Uterus (tissue), 4 donors: ENCODE measurements around the gene DAPK2. TPM values are rescaled to one million over a fixed set of nuclear protein-coding genes. Genes with fewer than 3 reads are reported as not detected.

Experiments used
- DNase-seq, 2 donors: peaks; one replicate each; pipeline ENCODE4 v3.0.0-alpha.2; 2019 to 2020
- H3K27ac ChIP-seq, 2 donors: fragments of 200-600 bp; sonication (generic); 1 replicate in 1 of 2; 2 replicates in 1 of 2; pipeline ENCODE4 v1.5.1; 2016 to 2018
- H3K27me3 ChIP-seq, 2 donors: fragments of 200-600 bp; sonication (generic); one replicate each; pipeline ENCODE4 v1.5.1; 2018 to 2019; ENCODE audit warnings: control low read depth in 1 of 2
- H3K36me3 ChIP-seq, 2 donors: fragments of 200-600 bp; sonication (generic); one replicate each; pipeline ENCODE4 v1.5.1; 2019; ENCODE audit warnings: control low read depth in 1 of 2
- H3K4me1 ChIP-seq, 2 donors: fragments of 200-600 bp; sonication (generic); one replicate each; pipeline ENCODE4 v1.5.1; 2018 to 2019; ENCODE audit warnings: control low read depth in 1 of 2
- H3K4me3 ChIP-seq, 2 donors: fragments of 200-600 bp; sonication (generic); 1 replicate in 1 of 2; 2 replicates in 1 of 2; pipeline ENCODE4 v1.5.1; 2018 to 2019; ENCODE audit warnings: mild to moderate bottlenecking in 1 of 2
- H3K9me3 ChIP-seq, 2 donors: fragments of 200-600 bp; sonication (generic); one replicate each; pipeline ENCODE4 v1.5.1; 2019; ENCODE audit warnings: control low read depth in 1 of 2
- POLR2A ChIP-seq, 2 donors: fragments of 450-650 bp; IDR thresholded peaks; one replicate each; pipeline ENCODE4 v1.6.1; 2016; ENCODE audit warnings: antibody characterized with exemption in 2 of 2, mild to moderate bottlenecking in 1 of 2, moderate library complexity in 1 of 2
- intact Hi-C: fragments of 100-400 bp; cut with DNase I; formaldehyde crosslinking; loops from one replicate; pipeline ENCODE4 v1.15.1; 2023; ENCODE audit warnings: low total_unique reads
- total RNA-seq, 4 donors: library from RNA; depleted of rRNA in 3 of 4; stranded (reverse); fragments of >200 nt in 3 of 4; gene quantifications; one replicate each; pipeline versions ENCODE4 v1.1.0 to v1.2.4, GENCODE V29; 2014 to 2023
- TF ChIP-seq, protein P1 (sequence below), 4 experiments: fragments of 200-600 bp in 2 of 4; fragments of 450-650 bp in 2 of 4; sonication (generic) in 2 of 4; IDR thresholded peaks; one replicate each; pipeline ENCODE4 v1.5.1; 2016 to 2019; ENCODE audit warnings: antibody characterized with exemption in 4 of 4, mild to moderate bottlenecking in 2 of 4, moderate library complexity in 1 of 4
- donor health status: DM: yes; HTN: yes; CAD: no.

The DAPK2 gene
- total RNA-seq, 4 donors from 2014 or later = 0.88 to 5.3 (median 1.4) TPM

DNA sequence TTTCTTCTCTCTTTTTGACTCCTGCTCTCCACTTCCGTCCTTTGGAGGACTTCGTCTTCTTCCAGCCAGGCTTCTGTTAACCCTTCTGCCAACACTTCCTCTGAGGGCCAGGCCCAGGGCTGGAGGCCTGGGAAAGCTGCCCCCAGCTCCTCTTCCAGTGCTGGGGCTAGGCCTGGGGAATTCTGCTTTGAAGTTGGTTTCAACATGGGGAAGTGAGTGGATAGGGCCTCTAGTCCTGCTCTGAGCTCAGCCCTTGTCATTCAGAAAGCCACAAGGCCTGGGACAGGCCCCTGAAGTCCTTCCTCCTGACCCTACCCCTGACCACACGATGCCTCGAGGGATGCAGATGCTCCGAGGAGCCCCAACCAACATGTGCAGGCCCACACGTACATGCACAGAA lies 158.7 kb downstream of the DAPK2 start:
- no peak for TF ChIP-seq POLR2A (IDR thresholded peaks at IDR 0.05)
- TF ChIP-seq, protein P1, sequence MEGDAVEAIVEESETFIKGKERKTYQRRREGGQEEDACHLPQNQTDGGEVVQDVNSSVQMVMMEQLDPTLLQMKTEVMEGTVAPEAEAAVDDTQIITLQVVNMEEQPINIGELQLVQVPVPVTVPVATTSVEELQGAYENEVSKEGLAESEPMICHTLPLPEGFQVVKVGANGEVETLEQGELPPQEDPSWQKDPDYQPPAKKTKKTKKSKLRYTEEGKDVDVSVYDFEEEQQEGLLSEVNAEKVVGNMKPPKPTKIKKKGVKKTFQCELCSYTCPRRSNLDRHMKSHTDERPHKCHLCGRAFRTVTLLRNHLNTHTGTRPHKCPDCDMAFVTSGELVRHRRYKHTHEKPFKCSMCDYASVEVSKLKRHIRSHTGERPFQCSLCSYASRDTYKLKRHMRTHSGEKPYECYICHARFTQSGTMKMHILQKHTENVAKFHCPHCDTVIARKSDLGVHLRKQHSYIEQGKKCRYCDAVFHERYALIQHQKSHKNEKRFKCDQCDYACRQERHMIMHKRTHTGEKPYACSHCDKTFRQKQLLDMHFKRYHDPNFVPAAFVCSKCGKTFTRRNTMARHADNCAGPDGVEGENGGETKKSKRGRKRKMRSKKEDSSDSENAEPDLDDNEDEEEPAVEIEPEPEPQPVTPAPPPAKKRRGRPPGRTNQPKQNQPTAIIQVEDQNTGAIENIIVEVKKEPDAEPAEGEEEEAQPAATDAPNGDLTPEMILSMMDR (IDR thresholded peaks at IDR 0.05) = no peak
- intact Hi-C loops = no loop called here
- Histone ChIP-seq H3K27me3 (no peaks in the 10 kb centered on the region), H3K4me1 (no peaks in the 10 kb centered on the region), H3K27ac (no peak overlapping the region), H3K36me3 (no peaks in the 10 kb centered on the region), H3K4me3 (no peak overlapping the region), H3K9me3 (no peaks in the 10 kb centered on the region)
- DNase-seq = no peak

DNA sequence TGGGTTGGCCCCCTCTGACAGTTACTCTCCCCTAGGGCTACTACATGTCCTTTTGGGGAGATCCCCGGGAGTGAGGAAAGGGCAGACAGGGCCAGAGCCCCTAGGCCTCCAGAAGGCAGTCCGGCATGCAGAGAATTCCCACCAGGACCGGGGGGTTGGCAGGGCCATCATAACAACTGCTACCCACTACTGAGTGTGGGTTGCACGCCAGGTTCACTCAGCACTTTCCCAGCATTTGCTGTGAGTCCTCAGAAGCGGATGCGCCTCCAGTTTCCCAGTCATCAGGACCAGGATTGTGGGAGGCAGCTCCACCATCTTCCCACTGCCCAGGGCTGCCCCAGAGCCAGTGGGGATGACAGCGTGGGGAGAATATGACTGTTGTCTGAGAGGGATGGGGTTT lies 161.3 kb downstream of the DAPK2 start:
- H3K4me1 ChIP-seq = no peaks in the 10 kb centered on the region
- no peaks in the 10 kb centered on the region for H3K9me3 ChIP-seq
- intact Hi-C loops = no loop called here
- no peak for DNase-seq
- no peaks in the 10 kb centered on the region for H3K27me3 ChIP-seq
- no peak overlapping the region for H3K4me3 ChIP-seq
- TF ChIP-seq POLR2A (IDR thresholded peaks at IDR 0.05) = no peak
- TF ChIP-seq, protein P1 (IDR thresholded peaks at IDR 0.05) = no peak
- no peak overlapping the region for H3K27ac ChIP-seq
- no peaks in the 10 kb centered on the region for H3K36me3 ChIP-seq

DNA sequence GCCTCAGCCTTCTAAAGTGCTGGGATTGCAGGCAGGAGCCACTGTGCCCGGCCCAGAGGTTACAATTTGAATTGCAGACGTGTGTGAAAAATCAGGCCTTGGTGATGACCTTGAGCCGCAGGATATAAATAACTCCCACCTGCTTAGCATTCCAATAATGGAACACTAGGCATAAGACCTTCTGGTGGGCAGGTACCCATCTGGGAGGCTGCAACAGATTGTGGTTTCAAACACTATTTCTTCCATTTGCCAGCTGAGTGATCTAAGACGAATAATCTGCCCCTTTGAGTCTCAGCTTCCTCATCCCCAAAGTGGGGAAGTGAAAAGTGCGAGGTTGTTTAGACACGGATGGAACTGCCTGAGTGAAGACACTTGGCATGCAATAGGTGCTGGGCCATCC lies 164.9 kb downstream of the DAPK2 start:
- no peak for DNase-seq
- no peaks in the 10 kb centered on the region for H3K36me3 ChIP-seq
- intact Hi-C loops = no loop called here
- H3K9me3 ChIP-seq = no peaks in the 10 kb centered on the region
- no peak overlapping the region for H3K4me3 ChIP-seq
- no peak for TF ChIP-seq POLR2A (IDR thresholded peaks at IDR 0.05)
- TF ChIP-seq, protein P1 (IDR thresholded peaks at IDR 0.05) = no peak
- no peaks in the 10 kb centered on the region for H3K4me1 ChIP-seq
- no peak overlapping the region for H3K27ac ChIP-seq
- H3K27me3 ChIP-seq = no peaks in the 10 kb centered on the region

DNA sequence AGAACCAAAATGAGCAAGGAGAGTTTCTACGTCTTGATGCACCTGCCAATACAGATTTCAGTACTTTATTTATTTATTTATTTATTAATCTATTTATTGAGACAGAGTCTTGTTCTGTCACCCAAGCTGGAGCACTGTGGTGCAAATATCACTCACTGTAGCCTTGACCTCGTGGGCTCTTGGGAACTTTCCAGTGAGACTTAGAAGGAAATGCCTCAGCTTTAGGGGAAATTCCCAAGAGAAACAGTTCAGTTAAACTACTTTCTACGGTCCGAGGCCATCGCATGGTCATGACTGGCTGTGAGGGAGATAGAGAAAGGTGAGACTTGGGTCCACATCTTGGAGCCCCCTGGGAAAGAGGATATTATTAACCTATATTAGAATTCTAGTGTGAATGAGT lies 165.5 kb downstream of the DAPK2 start:
- intact Hi-C loops = no loop called here
- Histone ChIP-seq H3K9me3 (no peaks in the 10 kb centered on the region), H3K4me1 (no peaks in the 10 kb centered on the region), H3K4me3 (no peak overlapping the region), H3K36me3 (no peaks in the 10 kb centered on the region), H3K27ac (no peak overlapping the region), H3K27me3 (no peaks in the 10 kb centered on the region)
- TF ChIP-seq, protein P1 (IDR thresholded peaks at IDR 0.05) = no peak
- no peak for TF ChIP-seq POLR2A (IDR thresholded peaks at IDR 0.05)
- no peak for DNase-seq

DNA sequence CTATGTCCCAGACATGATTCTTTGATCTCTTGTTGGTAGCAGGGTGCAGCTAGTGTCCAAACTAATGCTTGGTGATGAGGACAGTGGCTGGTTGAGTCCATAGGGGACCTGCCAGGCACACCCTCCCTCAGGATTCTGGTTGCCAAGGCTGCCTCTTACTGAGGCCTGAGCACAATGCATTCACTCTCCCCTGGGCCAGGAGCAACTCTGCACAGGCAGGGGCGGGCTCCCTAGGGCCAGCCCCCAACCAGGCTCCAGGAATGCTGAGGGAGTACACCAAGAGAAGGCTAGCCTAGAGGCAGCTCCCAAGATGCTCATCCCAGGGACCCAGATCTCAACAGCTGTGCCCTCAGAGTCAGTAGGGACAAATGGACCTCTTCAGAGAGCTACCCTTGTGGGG lies 166.3 kb downstream of the DAPK2 start:
- Histone ChIP-seq H3K9me3 (no peaks in the 10 kb centered on the region), H3K27me3 (no peaks in the 10 kb centered on the region), H3K27ac (no peak overlapping the region), H3K4me3 (no peak overlapping the region), H3K36me3 (no peaks in the 10 kb centered on the region), H3K4me1 (no peaks in the 10 kb centered on the region)
- TF ChIP-seq, protein P1 (IDR thresholded peaks at IDR 0.05) = no peak
- no peak for TF ChIP-seq POLR2A (IDR thresholded peaks at IDR 0.05)
- DNase-seq = no peak
- intact Hi-C loops = no loop called here
